Erythroblast (primary cell): ENCODE data around the gene GJC2.
A peak's percentile ranks its signal among the peaks of the same experiment; 100 is the strongest.

Experiments
- DNase-seq, 2 experiments: peaks; one replicate each; lab custom pipeline; 2025; lab: John Stamatoyannopoulos, UW
- GATA1 ChIP-seq: IDR thresholded peaks from 2 replicates; pipeline ENCODE4 v1.6.1; 2011; ENCODE audit warnings: low read depth, mild to moderate bottlenecking, control low read depth, low read length, moderate library complexity
- POLR2A ChIP-seq: IDR thresholded peaks from 2 replicates; pipeline ENCODE4 v1.6.1; 2011; ENCODE audit warnings: mild to moderate bottlenecking, low read length

The GJC2 gene

GRCh38 chr1:228172591-228173527 lies 23.1 kb downstream of the GJC2 start:
- TF ChIP-seq POLR2A (no peak), GATA1 (no peak)
- DNase-seq, result no peak

- DNase-seq, result peak; percentile 62 to 65
Observed at GRCh38 chr1:228173528-228174481, 24.1 kb downstream of the GJC2 start.

- peak; percentile 71 to 73 for DNase-seq
- TF ChIP-seq POLR2A (peak; percentile 39), GATA1 (no peak)
Observed at GRCh38 chr1:228174482-228175315, 25.0 kb downstream of the GJC2 start.

GRCh38 chr1:228175316-228176023 lies 25.7 kb downstream of the GJC2 start:
- TF ChIP-seq GATA1 (no peak), POLR2A (no peak)
- no peak for DNase-seq

GRCh38 chr1:228176024-228176395 lies 26.3 kb downstream of the GJC2 start:
- TF ChIP-seq GATA1 (no peak), POLR2A (no peak)
- DNase-seq, result no peak

GRCh38 chr1:228176461-228177182 lies 26.9 kb downstream of the GJC2 start:
- DNase-seq, result no peak
- TF ChIP-seq GATA1, result no peak
- no peak for TF ChIP-seq POLR2A

- TF ChIP-seq GATA1, result no peak
- no peak for TF ChIP-seq POLR2A
- DNase-seq, result no peak
Observed at GRCh38 chr1:228177183-228177475, 27.4 kb downstream of the GJC2 start.

- TF ChIP-seq POLR2A, result no peak
- TF ChIP-seq GATA1, result no peak
- no peak for DNase-seq
Observed at GRCh38 chr1:228177721-228178710, 28.3 kb downstream of the GJC2 start.

- DNase-seq, result peak; percentile 94 to 97
- TF ChIP-seq POLR2A (peak; percentile 56), GATA1 (no peak)
Observed at GRCh38 chr1:228178737-228179684, 29.3 kb downstream of the GJC2 start.

- peak in 1 of 2 experiments; percentile 58 for DNase-seq
- TF ChIP-seq GATA1, result no peak
Observed at GRCh38 chr1:228180271-228180958, 30.7 kb downstream of the GJC2 start.
